ENCODE data around the gene GSTA3. TPM values are rescaled to one million over a fixed set of nuclear protein-coding genes. Genes with fewer than 3 reads are reported as not detected.
"Not testable (repeated sequence)": the region's sequence is repeated elsewhere in the genome, so short reads cannot be mapped to it uniquely, and the experiment has no call there.

Gene GSTA3
- polyA plus RNA-seq, 1 experiment = not detected

DNA sequence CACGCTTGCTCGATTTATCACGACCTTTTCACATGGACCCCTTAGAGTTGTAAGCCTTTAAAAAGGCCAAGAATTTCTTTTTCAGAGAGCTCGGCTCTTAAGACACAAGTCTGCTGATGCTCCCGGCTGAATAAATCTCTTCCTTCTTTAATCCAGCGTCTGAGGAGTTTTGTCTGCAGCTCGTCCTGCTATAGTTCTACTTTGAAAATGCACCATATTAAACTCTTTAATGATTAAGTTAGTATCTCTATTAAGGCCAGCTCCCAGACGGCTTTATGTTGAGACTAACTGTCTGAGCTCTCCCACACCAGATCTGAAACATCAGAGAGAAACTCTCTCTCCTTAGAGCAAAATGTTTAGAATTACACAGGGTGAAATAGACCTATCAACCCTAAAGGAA, 18.0 kb upstream of the GSTA3 start:
- ChIA-PET CTCF (interaction anchor here (1.4 kb wide), 1 partner anchor 66 kb away, joined by 3 read pairs; no protein-coding TSS in a partner anchor), POLR2A (no interaction called here)
- Histone ChIP-seq H3K4me3 (ENCODE audit: low read depth, low read length) (no peak overlapping the region), H3K9me3 (ENCODE audit: control insufficient read depth, insufficient read depth, low read length) (no peaks in the 10 kb centered on the region), H3K27ac (ENCODE audit: low read depth, low read length) (no peak overlapping the region), H3K27me3 (ENCODE audit: control insufficient read depth, insufficient read depth, low read length) (no peaks in the 10 kb centered on the region)
- TF ChIP-seq, protein P1, sequence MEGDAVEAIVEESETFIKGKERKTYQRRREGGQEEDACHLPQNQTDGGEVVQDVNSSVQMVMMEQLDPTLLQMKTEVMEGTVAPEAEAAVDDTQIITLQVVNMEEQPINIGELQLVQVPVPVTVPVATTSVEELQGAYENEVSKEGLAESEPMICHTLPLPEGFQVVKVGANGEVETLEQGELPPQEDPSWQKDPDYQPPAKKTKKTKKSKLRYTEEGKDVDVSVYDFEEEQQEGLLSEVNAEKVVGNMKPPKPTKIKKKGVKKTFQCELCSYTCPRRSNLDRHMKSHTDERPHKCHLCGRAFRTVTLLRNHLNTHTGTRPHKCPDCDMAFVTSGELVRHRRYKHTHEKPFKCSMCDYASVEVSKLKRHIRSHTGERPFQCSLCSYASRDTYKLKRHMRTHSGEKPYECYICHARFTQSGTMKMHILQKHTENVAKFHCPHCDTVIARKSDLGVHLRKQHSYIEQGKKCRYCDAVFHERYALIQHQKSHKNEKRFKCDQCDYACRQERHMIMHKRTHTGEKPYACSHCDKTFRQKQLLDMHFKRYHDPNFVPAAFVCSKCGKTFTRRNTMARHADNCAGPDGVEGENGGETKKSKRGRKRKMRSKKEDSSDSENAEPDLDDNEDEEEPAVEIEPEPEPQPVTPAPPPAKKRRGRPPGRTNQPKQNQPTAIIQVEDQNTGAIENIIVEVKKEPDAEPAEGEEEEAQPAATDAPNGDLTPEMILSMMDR (IDR thresholded peaks at IDR 0.05; ENCODE audit: low read depth, low read length) = no peak
- no peak for DNase-seq (ENCODE audit: low read depth, low spot score)

DNA sequence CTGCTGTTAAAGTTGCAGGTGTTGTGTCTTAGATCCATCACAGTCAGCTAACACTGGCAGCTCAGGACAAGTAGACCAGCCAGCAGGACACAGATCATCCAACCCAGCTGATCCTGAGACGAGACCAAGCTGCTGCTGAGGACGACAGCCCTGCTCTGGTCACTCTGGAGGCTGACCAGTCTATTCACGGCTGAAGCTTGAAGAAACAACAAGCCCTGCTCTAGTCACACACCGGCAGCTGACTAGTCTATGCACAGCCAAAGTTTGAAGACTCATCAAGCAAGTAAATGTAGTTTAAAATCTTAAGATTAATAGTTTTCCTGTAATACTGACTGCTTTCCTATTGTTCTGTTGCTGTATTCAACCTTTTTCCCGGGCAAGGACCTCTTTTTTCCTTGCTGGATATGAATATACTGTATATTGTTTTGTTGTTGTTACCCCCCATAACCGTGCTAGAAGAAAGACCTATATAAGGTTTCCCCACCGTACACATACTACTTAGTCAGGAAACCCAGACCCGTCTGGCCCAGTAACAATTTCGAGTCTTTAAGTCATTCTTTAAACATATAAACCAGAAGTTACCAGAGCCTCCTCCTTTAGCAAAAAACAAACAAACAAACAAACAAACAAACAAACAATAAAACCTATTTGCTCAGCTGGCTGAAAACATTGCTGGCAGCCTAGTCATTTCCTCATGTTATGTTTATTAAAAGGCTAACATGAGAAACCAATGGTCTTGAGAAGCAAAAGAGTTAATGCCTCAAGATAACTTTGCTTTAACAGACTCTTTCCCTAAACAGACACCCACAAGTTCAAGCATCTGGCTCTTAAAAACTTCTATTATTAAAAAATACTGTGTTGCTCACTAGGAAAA, 16.7 kb upstream of the GSTA3 start:
- Histone ChIP-seq H3K4me3 (ENCODE audit: low read depth, low read length) (no peak overlapping the region), H3K9me3 (ENCODE audit: control insufficient read depth, insufficient read depth, low read length) (no peaks in the 10 kb centered on the region), H3K27ac (ENCODE audit: low read depth, low read length) (no peak overlapping the region), H3K27me3 (ENCODE audit: control insufficient read depth, insufficient read depth, low read length) (no peaks in the 10 kb centered on the region)
- POLR2A ChIA-PET = no interaction called here
- CTCF ChIA-PET = interaction anchor here (1.4 kb wide), 1 partner anchor 68 kb away, joined by 3 read pairs; no protein-coding TSS in a partner anchor
- no peak for DNase-seq (ENCODE audit: low read depth, low spot score)
- TF ChIP-seq, protein P1 (IDR thresholded peaks at IDR 0.05; ENCODE audit: low read depth, low read length) = no peak

DNA sequence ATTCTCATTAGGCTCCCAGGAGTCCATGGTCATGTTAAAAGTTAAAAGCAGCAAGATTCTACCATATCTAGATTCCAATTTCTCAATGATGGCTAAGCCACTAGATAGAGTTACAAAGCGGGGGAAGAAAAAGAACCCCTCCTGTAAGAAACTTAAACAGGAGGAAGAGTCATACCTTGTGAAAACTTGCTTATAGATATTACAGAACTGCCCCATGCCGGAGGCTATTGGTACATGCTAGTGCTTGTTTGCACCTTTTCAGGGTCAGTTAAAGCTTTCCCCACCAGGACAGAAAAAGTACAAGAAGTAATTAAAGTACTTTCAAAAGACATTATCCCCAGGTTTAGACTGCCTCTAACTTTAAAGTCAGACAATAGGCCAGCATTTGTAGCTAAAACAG, 15.5 kb upstream of the GSTA3 start:
- H3K4me3 ChIP-seq (ENCODE audit: low read depth, low read length) = no peak overlapping the region
- POLR2A ChIA-PET = no interaction called here

DNA sequence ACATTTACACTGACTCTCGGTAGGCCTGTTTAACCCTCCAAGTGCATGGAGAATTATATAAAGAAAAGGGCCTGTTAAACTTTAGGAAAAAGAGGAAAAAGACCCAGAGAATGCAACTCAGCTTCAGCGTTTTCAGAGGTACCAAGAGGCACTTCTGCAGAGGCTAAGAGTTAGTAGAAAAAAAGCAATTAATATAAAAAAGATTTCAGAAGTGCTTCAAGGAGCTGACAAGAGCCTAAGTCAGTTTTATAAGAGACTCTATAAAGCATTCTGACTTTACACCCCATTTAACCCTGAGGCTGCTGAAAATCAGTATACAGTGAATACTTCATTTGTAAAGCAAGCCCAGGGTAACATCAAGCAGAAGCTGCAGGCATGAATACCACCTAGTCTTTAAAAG, 14.2 kb upstream of the GSTA3 start:
- CTCF ChIA-PET; H3K27me3 ChIP-seq (ENCODE audit: control insufficient read depth, insufficient read depth, low read length); H3K27ac ChIP-seq (ENCODE audit: low read depth, low read length); H3K4me3 ChIP-seq (ENCODE audit: low read depth, low read length); POLR2A ChIA-PET; H3K9me3 ChIP-seq (ENCODE audit: control insufficient read depth, insufficient read depth, low read length); DNase-seq (ENCODE audit: low read depth, low spot score): not testable (repeated sequence)

More for the DNA sequence above, 15.5 kb upstream of the GSTA3 start:
- CTCF ChIA-PET = no interaction called here
- no peak overlapping the region for H3K27ac ChIP-seq (ENCODE audit: low read depth, low read length)
- no peaks in the 10 kb centered on the region for H3K9me3 ChIP-seq (ENCODE audit: control insufficient read depth, insufficient read depth, low read length)
- TF ChIP-seq, protein P1 (IDR thresholded peaks at IDR 0.05; ENCODE audit: low read depth, low read length) = no peak
- no peaks in the 10 kb centered on the region for H3K27me3 ChIP-seq (ENCODE audit: control insufficient read depth, insufficient read depth, low read length)
- DNase-seq (ENCODE audit: low read depth, low spot score) = no peak

DNA sequence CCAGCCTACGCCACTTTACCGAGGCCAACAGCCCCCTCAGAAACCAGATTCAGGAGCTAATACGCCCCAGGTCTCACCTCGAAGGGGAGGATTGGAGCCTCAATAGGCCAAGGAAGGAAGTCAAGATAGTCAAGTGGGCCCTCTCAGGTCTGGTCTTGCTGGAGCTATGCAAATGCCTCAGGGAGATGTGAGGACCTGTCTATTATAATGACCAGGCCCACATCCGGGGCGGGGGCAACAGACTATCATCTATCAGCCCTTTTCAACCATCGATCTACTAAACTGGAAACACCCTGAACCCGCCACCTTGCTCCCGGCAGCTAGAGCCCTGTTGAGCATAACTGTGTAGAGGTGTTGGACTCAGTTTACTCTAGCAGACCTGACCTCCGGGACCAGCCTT, 12.7 kb upstream of the GSTA3 start:
- TF ChIP-seq, protein P1 (IDR thresholded peaks at IDR 0.05; ENCODE audit: low read depth, low read length) = no peak
- ChIA-PET POLR2A (no interaction called here), CTCF (no interaction called here)
- no peak overlapping the region for H3K27ac ChIP-seq (ENCODE audit: low read depth, low read length)
- DNase-seq (ENCODE audit: low read depth, low spot score) = no peak
- no peaks in the 10 kb centered on the region for H3K9me3 ChIP-seq (ENCODE audit: control insufficient read depth, insufficient read depth, low read length)
- no peak overlapping the region for H3K4me3 ChIP-seq (ENCODE audit: low read depth, low read length)
- H3K27me3 ChIP-seq (ENCODE audit: control insufficient read depth, insufficient read depth, low read length) = no peaks in the 10 kb centered on the region

Measured in AG04450 (cell line).